Measurements from ENCODE around the gene RPL29.

DNA sequence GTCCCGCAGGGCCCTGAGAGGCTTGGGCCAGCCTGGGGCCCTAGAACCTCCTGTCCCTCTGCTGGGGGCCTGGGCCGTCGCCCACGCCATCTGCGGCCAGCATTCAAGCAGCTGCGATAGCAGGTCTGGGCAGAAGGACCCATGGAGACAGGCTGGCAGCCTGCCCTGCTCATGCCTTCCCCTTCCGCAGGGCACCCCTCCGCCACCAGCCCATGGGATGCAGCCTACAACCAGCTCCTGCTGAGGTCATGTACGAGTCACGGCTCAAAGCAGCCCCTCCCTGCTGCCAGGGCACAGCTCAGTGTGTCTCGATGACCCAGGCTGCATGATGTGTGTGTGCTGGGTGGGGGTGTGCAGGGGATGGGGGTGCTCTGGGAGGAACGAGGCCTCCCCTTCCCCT, 32.9 kb upstream of the RPL29 start:
- TF ChIP-seq YY1 (IDR thresholded peaks at IDR 0.05; ENCODE audit: low read depth, low read length) (no peak), PHF8 (conservative IDR thresholded peaks at IDR 0.05; ENCODE audit: low read depth, low read length) (no peak), SIRT6 (IDR thresholded peaks at IDR 0.05; ENCODE audit: low read length) (no peak)
- TF ChIP-seq, protein P1, sequence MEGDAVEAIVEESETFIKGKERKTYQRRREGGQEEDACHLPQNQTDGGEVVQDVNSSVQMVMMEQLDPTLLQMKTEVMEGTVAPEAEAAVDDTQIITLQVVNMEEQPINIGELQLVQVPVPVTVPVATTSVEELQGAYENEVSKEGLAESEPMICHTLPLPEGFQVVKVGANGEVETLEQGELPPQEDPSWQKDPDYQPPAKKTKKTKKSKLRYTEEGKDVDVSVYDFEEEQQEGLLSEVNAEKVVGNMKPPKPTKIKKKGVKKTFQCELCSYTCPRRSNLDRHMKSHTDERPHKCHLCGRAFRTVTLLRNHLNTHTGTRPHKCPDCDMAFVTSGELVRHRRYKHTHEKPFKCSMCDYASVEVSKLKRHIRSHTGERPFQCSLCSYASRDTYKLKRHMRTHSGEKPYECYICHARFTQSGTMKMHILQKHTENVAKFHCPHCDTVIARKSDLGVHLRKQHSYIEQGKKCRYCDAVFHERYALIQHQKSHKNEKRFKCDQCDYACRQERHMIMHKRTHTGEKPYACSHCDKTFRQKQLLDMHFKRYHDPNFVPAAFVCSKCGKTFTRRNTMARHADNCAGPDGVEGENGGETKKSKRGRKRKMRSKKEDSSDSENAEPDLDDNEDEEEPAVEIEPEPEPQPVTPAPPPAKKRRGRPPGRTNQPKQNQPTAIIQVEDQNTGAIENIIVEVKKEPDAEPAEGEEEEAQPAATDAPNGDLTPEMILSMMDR (IDR thresholded peaks at IDR 0.05; ENCODE audit: control extremely low read depth in 1 of 3, insufficient read depth in 1 of 3, low read depth in 1 of 3, low read length in 3 of 3) = no peak
